ENCODE measurements around the gene AK5.

The AK5 gene

GRCh38 chr1:77465922-77466321 lies 184.1 kb downstream of the AK5 start:
- ChIA-PET CTCF (interaction anchor here (1.1 kb wide), 1 partner anchor 10 kb away, joined by 3 read pairs; no protein-coding TSS in a partner anchor), POLR2A (no interaction called here)
- DNase-seq (ENCODE audit: extremely low spot score) = no peak
- no peak for TF ChIP-seq CTCF (IDR thresholded peaks at IDR 0.05; ENCODE audit: control extremely low read depth, extremely low read depth, low read depth, missing control alignments)

- POLR2A ChIA-PET = no interaction called here
- no peak for DNase-seq (ENCODE audit: extremely low spot score)
- no peak for TF ChIP-seq CTCF (IDR thresholded peaks at IDR 0.05; ENCODE audit: control extremely low read depth, extremely low read depth, low read depth, missing control alignments)
- CTCF ChIA-PET = no interaction called here
These were observed 185.3 kb downstream of the AK5 start for GRCh38 chr1:77467021-77467595.

GRCh38 chr1:77467741-77468140 lies 185.9 kb downstream of the AK5 start:
- ChIA-PET POLR2A (no interaction called here), CTCF (no interaction called here)
- TF ChIP-seq CTCF (IDR thresholded peaks at IDR 0.05; ENCODE audit: control extremely low read depth, extremely low read depth, low read depth, missing control alignments) = no peak
- DNase-seq (ENCODE audit: extremely low spot score) = no peak

GRCh38 chr1:77468257-77468948 lies 186.6 kb downstream of the AK5 start:
- ChIA-PET POLR2A (no interaction called here), CTCF (no interaction called here)
- no peak for TF ChIP-seq CTCF (IDR thresholded peaks at IDR 0.05; ENCODE audit: control extremely low read depth, extremely low read depth, low read depth, missing control alignments)
- DNase-seq (ENCODE audit: extremely low spot score) = no peak

GRCh38 chr1:77468949-77469710 lies 187.3 kb downstream of the AK5 start:
- ChIA-PET POLR2A (no interaction called here), CTCF (no interaction called here)
- TF ChIP-seq CTCF (IDR thresholded peaks at IDR 0.05; ENCODE audit: control extremely low read depth, extremely low read depth, low read depth, missing control alignments) = no peak
- DNase-seq (ENCODE audit: extremely low spot score) = no peak

- no peak for TF ChIP-seq CTCF (IDR thresholded peaks at IDR 0.05; ENCODE audit: control extremely low read depth, extremely low read depth, low read depth, missing control alignments)
- POLR2A ChIA-PET = no interaction called here
- DNase-seq (ENCODE audit: extremely low spot score) = no peak
- CTCF ChIA-PET = no interaction called here
These were observed 189.9 kb downstream of the AK5 start for GRCh38 chr1:77471691-77472090.
